HG02970 (cell line): Measurements from ENCODE around the gene KCTD19.
A peak's percentile ranks its signal among the peaks of the same experiment; 100 is the strongest.

ENCODE experiments used
- ATAC-seq: cut with Tn5 transposase; IDR thresholded peaks from one replicate; pipeline ENCODE4 v1.9.1; 2021; ENCODE audit warnings: mild to moderate bottlenecking, moderate library complexity, moderate number of reproducible peaks; ENCODE audit not compliant: unreplicated experiment, low FRiP score

The KCTD19 gene

DNA sequence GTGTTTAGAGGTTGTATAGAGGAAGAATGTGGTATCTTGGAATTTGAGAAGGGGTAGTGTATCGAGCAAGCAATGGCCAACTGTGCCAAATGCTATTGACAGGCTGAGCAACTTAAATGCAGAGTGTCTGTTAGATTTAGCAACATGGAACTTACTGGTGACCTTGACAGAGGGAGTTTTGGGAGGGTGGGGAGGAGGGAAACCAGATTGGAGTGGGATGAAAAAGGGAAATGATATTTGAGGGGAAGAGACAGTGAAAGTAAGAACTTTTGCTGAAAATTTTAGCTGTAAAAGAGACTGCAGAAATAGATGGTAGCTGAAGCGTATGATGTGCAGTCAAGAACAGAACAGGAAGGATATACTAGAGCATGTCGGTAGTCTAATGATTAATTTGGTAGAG, 1.2 kb upstream of the KCTD19 start:
- no peak for ATAC-seq

DNA sequence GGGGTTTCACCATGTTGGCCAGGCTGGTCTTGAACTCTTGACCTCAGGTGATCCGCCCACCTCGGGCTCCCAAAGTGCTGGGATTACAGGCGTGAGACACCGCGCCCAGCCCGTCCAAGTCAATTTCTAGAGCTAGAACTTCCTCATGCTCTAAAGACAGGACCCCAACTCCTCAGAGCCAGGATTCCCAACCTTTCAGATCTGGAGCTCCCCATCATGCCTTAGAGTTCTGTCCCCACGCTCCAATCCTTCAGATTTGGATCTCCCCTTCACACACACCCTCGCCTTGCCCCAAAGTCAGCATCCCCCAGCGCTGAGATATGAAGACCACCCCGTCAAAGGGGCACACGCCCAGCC, 448 bp downstream of the KCTD19 start:
- no peak for ATAC-seq

DNA sequence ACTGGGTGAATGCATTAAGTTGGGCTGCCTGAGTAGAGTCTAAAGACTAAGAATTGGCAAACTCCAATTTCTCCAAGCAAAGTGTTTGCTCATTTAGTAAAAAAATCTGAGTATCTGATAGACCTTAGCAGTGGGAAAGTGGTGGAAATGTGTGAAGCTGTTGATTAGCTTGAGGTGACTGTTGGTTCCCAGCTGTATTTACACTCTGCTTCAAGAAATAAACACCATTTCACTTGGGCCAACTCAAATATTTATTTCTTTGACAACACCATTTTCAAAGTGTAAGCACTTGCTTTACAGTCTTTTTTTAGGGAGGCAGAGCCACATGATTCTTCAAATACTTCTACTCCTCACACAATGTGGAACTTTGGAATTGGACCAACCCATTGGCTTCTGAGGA, 8.7 kb downstream of the KCTD19 start:
- ATAC-seq = no peak

DNA sequence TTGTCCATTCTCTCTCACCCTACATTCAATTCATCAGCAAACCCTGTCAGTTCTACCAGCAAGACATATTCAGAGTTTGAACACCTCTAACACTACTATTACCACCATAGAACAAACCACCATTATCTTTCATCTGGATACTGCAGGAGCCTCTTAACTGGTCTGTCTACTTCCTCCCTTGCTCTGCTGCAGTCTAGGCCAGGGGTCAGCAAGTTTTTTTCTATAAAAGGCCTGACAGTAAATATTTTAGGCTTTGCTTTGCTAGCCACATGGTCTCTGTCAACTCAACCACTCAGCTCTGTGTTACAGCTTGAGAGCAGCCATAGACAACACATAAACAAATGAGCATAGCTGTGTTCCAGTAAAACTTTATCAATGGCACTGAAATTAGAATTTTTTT, 13.8 kb downstream of the KCTD19 start:
- no peak for ATAC-seq

DNA sequence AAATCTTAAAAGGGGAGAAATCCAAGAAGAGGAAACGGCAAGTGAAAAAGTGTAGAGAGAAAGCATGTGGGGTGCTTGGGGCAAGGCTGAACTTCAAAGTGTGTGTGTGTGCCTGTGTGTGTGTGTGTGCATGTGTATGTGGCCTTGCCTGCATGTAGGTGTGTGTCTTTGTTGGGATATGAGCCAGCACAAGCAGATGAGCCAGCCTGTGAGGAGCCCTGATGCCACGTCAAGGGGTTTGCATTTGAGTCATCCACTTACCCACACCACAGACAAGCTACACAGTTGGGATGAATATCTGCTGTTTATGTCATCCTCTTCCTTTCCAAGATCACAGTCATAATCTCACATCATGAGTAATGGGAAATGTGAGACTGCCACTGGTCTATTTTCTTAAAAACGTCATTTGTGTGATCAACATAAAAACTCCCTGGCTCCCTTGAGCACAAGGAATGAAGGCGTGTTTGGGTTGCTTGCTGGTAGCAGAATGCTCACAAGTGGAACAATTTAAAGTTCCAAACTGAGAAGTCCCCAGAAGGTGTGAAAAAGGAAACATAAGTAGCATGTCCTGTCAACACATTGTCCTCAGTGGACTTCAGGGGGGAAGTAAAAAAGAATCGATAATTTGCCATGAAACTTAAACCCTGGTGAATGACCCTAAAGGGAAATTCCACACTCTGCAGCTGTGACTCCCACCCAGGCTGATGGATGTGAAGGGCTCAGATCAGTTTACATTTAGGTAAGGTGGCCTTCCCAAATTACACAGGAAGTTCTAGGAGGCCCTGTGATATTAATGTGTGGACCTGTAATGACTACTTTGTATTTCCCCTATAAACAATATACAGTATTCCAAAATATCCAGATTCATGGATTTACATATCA, 14.7 kb downstream of the KCTD19 start:
- peak; percentile 68 for ATAC-seq

DNA sequence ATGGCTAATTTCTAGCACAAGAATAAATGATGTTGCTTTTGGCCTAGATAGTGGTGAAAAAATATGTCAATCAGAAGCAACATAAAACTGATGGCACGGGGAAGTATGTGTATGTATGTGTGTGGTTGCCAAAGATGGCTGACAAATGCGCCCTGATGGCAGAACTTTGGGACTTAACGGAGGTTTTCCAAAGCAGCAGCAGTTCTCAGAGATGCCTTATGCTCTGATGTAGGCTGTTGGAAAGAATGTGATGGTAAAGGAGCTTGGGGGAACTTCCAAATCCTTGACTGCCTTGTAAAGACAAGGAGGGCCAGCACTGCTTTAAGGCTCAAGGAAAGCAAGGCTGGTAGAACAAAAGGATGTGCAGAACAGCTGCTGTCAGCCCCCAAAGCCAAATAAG, 16.0 kb downstream of the KCTD19 start:
- no peak for ATAC-seq

DNA sequence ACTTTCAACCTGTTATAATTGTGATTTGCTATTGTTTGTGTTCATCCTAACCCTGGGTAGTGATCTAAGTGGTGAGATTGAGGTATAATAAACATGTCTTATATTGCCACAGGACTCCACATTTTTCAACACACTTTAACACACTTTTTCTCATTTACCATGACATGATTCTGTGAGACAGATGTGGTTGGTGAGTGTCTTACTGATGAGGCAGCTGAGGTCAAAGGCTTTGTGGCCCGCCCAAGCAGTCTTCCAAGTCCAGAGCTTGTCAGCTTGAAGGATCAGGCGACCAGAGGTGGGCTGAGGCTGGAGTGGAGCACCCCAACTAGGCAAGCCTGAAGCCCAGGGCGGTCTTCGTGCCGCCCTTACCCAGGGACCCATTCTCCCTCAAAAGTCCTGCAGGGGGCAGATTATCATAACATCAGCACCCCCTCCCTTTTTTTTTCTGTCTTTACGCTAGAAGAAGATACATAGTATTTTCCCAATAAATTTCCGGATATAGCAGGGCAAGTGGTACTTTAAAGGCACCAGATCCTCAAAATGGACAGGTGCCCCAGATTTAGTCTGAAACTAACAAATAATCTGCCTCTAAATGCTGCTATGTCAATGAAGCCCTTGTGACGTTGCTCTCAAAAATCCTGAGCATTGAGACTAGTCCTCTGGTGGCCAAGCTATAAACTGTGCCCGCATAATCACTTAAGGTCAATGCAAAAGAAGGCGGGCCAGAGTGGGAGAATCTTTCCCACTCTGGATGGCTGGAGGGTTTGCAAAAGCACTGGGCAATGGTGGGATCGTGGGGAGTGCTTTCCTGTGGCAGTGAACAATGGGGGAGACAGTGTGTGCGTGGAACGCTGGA, 21.1 kb downstream of the KCTD19 start:
- no peak for ATAC-seq

DNA sequence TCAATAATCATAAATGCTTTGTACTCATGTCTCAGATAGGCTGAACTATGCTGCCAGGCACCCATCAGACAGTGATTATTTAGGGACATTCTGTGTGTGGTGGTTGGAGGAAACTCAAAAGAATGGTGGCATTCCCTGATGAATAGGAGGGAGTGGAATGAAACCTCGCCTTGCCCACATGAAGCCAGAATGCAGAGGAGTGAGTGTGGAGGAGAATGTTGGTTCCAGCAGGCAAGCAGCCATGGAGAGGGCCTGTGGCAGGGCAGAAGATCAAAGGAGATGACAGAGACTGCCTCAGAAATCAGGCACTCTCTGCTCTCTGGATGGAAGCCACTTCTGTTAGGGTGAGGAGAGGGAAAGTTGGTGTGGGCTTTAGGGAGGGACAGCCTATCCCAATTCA, 22.5 kb downstream of the KCTD19 start:
- no peak for ATAC-seq

DNA sequence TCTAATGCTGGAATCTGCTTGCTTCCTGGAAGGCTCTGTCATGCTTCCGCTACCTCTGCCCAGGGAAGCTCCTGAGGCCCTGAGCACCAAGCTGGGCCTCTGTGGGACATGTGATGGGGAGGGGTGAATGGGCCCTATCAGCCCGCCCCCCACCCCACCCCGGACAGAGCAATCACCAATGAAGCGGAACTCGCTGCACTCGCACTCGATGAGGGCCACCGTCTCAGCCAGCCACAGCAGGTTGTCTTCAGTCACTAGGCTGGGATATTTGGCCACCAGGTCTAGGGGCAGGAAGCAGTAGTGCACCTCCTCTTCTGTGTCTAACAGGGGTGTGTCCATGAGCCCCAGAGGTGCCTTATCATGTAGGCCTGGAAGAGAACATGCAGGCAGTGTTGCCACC, 23.6 kb downstream of the KCTD19 start:
- no peak for ATAC-seq

DNA sequence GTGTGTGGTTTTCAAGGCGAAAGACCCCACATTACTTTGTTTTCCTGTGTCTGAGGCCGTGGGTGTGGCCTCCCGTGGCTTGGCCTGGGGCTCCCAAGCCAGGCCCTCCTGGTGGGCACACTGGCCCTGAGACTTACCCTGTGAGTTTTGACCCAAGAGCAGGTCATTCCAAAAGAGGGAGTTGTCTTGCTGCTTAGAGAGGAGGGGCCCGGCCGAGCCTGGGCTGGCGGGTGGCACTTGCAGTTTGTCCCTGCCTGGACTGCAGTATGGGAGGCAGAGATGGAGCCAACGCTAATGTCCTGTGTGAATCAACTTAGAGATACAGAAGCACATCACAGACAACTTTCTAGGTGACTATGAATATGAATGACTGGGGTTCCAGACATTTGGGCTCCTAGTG, 24.5 kb downstream of the KCTD19 start:
- no peak for ATAC-seq

DNA sequence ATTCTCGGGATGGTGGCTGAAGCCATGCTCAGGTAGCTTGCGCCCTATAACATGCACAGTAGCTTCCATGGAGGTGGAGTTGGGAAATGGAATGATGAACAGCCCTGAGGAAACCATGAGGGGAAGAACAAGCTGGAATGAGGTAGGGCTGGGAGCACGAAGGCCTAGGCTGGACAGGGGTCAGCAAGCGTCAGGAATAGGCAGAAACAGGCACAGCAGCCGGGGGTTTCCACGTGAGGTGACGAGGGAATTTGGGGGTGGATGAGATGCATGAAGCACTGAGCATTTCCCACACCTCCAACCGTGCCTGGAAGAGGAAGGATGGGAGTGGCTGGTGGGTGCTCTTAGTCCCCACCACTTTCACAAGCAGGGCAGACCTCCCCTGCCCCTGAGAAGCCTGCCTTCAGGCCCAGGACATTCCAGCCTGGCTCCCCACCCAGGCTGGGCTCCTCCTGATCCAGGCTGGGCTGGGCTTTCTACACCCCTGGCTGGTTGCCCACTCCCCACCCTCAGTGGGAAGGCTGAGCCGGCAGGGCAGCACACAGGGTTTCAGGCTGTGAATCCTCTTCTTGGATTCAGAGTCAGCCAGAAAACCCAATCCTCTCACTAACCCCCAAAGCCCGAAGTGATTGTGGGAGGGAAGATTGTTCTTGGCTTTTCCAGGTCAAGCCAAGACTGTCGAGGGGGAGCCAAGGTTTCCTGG, 25.3 kb downstream of the KCTD19 start:
- no peak for ATAC-seq

DNA sequence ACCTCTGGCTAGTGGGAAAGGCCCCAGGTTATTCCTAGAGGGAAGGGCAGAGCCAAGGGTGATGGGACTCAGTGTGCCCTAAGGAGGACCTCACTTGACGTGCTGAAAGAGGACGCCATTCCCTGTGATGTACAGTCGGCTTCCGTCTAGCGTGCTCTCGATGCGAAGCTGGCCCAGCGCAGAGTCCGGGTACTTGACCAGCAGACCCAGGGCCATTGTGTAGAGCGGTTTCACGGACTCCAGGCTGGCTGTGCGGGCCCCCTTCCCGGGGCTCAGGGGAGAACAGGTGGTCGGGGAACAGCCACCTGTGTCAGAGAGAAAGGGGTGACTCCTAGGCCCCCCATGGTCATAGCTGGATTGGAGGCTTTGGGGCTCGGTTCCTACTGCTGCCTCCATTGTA, 27.3 kb downstream of the KCTD19 start:
- ATAC-seq = no peak

DNA sequence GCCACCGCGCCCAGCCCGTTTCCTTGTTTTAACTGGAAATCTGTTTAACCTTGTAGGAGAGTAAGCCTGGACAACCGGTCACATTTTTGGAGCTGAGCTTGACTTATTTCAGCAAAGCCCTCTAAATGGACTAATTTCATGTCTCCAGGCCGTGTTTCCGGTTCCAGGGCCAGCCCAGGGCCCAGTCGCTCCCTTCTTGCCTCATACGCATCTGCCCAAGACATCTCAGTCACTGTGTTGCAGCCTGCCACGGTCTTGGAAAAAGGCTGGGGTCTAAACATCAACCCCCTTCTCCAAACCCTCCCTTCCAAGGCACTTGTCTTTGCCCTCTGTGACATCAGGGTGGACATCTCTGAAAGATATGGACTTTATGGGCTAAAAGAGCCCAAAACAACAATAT, 28.3 kb downstream of the KCTD19 start:
- no peak for ATAC-seq

DNA sequence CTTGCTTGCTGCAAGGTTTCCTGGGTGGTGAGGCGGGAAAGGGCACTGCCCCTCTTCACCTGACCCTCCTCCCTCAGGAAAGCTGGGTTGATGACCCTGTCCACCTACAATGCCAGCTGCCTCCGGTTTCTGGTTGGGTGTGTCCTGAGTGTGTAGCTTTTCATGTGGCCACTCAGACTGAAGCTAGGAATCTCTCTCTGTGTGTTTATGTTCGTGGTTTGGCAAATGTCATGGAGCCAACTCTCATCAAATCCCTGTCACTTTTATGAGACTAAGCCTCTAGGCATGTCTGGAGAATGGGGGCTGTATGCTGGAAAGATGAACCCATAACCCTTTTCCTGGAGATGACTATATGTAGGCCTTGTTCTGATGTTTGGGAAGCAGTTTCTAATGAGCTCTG, 30.1 kb downstream of the KCTD19 start:
- ATAC-seq = no peak

DNA sequence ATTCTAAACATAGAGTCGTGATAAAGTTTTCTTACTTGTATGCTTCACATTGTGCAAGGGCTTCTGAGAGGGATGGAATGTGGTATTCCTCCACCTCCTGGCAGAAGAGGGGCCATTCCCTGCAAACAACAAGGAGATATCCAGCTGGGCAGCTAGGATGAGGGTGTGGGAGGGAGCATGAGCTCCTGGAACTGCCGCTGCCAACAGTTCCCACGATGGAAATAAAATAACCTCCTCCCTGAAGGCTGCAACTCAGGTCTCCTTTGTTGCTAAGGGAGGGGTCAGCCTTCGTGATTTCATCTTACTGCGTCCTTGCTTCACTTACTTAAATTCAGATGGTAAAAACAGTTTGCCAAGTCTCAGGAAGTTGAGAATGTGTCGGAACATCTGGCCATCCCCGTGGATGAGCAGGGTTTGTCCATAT, 31.6 kb downstream of the KCTD19 start:
- no peak for ATAC-seq

DNA sequence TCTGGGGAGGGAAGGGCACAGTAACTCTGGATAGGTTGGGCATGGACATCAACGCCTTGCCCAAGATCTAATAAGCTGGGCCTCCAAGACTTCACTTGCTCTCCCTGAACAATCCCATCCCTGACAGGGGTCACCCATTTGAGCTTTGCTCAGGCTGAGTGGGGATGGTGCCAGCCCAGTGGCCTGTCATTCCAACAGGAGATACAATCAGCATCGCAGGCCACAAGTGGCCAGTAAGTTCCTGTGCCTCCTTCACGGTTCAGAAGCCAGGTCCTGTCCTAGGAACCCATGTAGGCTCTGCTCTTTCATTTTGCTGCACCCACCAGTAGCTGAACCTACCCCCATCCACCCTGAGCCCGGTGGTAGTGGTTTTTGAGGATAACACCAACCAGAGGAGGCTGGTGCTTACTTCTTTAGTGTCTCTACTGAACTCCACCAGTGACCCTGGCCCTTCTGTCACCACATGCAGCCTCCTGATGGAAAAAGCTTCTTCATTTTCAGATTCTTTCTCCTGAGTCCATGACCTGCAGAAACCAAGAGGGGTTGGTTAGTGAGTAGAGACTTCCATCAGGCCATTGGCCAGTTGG, 32.3 kb downstream of the KCTD19 start:
- ATAC-seq = no peak

DNA sequence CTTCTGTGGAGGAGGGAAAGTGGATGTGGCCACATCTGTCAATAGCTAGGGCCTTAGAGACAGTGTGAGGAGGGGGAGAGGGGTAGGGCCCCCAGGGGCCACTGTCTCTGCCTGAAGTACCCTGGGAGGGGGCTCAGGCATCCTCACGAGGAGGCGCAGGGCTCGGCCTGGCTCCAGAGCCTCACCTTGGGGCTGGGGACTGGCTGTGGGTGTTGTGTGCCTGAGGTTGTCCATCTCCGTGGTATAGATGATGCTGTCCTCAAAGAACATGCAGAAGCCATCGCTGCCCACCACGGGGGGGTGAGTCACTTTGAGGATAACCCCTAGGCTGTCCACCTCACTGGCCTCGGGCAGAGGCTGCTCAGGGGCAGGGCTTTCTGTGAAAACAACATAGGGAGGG, 35.1 kb downstream of the KCTD19 start:
- no peak for ATAC-seq

DNA sequence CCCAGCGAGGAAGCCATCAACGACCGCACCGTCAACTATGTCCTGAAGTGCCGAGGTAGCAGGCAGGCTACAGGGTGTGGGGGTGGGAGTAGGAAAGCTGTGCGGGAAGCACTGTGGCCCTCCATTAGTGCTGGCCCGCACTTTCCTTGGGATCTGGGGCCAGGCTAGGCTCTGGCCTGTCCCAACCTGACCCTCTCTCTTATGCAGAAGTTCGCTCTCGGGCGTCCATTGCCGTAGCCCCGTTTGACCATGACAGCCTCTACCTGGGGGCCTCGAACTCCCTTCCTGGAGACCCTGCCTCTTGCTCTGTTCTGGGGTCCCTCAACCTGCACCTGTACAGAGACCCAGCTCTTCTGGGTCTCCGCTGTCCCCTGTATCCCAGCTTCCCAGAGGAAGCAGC, 38.6 kb downstream of the KCTD19 start:
- ATAC-seq = no peak

DNA sequence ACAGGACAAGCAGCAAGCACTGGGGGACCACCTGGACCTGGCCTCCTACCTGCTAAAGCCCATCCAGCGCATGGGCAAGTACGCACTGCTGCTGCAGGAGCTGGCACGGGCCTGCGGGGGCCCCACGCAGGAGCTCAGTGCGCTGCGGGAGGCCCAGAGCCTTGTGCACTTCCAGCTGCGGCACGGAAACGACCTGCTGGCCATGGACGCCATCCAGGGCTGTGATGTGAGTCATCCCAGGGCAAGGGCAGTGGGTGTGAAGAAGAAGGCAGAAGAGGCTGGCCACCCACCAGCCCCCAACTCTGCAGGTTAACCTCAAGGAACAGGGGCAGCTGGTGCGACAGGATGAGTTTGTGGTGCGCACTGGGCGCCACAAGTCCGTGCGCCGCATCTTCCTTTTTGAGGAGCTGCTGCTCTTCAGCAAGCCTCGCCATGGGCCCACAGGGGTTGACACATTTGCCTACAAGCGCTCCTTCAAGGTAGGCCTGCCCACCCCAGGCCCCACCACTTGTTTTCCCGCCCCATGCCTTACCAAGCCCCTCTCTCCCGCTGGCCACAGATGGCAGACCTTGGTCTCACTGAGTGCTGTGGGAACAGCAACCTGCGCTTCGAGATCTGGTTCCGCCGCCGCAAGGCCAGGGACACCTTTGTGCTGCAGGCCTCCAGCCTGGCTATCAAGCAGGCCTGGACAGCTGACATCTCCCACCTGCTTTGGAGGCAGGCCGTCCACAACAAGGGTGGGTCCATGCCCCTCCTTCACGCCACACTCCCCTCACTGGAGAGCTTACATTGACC, 39.9 kb downstream of the KCTD19 start:
- ATAC-seq = no peak
